Stomach smooth muscle (tissue), 2 donors: Measurements from ENCODE around the gene JARID2.
A peak's percentile ranks its signal among the peaks of the same experiment; 100 is the strongest.

ENCODE experiments used
- H3K27ac ChIP-seq: one replicate; pipeline ENCODE4 v1.7.0; 2013; ENCODE audit warnings: mild to moderate bottlenecking, low read length, inconsistent platforms
- H3K27me3 ChIP-seq, 2 donors: one replicate each; pipeline ENCODE4 v1.7.0; 2013; ENCODE audit warnings: low read length in 2 of 2; ENCODE audit not compliant: insufficient read depth in 2 of 2, control insufficient read depth in 1 of 2
- H3K36me3 ChIP-seq, 2 donors: one replicate each; pipeline ENCODE4 v1.7.0; 2013; ENCODE audit warnings: low read length in 2 of 2; ENCODE audit not compliant: control insufficient read depth in 2 of 2, insufficient read depth in 2 of 2
- H3K4me1 ChIP-seq: one replicate; pipeline ENCODE4 v1.7.0; 2013; ENCODE audit warnings: low read length; ENCODE audit not compliant: control insufficient read depth, insufficient read depth
- H3K4me3 ChIP-seq, 2 donors: one replicate each; pipeline ENCODE4 v1.7.0; 2013; ENCODE audit warnings: low read length in 2 of 2
- H3K9ac ChIP-seq, 2 donors: one replicate each; pipeline ENCODE4 v1.7.0; 2013; ENCODE audit warnings: low read length in 2 of 2, mild to moderate bottlenecking in 1 of 2
- H3K9me3 ChIP-seq, 2 donors: one replicate each; pipeline ENCODE4 v1.7.0; 2013; ENCODE audit warnings: low read length in 2 of 2; ENCODE audit not compliant: control insufficient read depth in 2 of 2
- donor health status: healthy.
- donor health status: Pancreatic carcinoma.

JARID2 gene

GRCh38 chr6:15255909-15256395 lies 10.1 kb downstream of the JARID2 start:
- no peak overlapping the region for H3K9ac ChIP-seq
- H3K4me1 ChIP-seq = peaks cover 28% of the 10 kb centered on the region
- no peaks in the 10 kb centered on the region for H3K9me3 ChIP-seq
- no peak overlapping the region for H3K27ac ChIP-seq
- no peak overlapping the region for H3K4me3 ChIP-seq
- H3K27me3 ChIP-seq = no peaks in the 10 kb centered on the region
- no peaks in the 10 kb centered on the region for H3K36me3 ChIP-seq

- H3K4me1 ChIP-seq = peaks cover 24% of the 10 kb centered on the region
- H3K9me3 ChIP-seq = no peaks in the 10 kb centered on the region
- H3K9ac ChIP-seq = no peak overlapping the region
- no peaks in the 10 kb centered on the region for H3K36me3 ChIP-seq
- no peaks in the 10 kb centered on the region for H3K27me3 ChIP-seq
- H3K27ac ChIP-seq = no peak overlapping the region
- no peak overlapping the region for H3K4me3 ChIP-seq
These were observed 10.8 kb downstream of the JARID2 start for GRCh38 chr6:15256538-15257271.

DNA sequence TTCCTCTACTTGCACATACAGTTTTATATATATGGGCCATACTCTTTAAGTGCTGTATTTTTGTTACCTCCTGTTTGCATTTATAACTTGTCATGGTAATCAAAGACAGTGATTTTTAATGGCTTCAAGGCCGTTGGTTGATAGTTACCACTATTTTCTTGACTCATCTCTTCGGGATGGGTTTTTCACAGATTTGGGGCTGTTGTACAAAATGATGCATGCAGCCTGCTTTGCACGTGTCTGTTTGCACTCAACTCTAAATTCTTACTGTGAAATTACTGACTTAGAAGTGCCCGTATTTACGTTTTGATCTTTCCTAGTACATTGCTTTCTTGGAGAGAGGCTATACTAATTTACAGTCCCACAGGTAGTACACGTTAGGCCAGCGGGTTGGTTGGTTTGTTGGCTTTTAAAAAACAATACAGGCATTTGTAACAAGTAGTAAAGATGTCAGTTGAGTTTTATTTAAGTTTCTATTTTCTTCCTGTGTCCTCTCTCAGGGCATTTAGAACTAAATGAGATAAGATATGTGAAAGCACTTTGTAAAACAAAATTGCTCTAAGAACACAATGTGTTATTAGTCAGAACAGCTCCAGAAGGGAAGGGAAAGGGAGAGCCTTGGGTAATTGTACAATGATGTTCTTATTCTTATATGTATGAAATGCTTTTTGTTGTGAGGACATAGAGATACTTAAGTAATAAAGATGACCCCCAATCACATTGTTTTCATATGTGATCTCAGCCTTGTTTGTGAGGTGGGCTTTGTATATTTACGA lies 11.7 kb downstream of the JARID2 start:
- H3K27ac ChIP-seq = no peak overlapping the region
- peaks cover 24% of the 10 kb centered on the region for H3K4me1 ChIP-seq

GRCh38 chr6:15259766-15260098 lies 13.9 kb downstream of the JARID2 start:
- H3K36me3 ChIP-seq = no peaks in the 10 kb centered on the region
- peaks cover 29% of the 10 kb centered on the region for H3K4me1 ChIP-seq
- no peak overlapping the region for H3K4me3 ChIP-seq
- no peak overlapping the region for H3K27ac ChIP-seq
- H3K9ac ChIP-seq = no peak overlapping the region
- H3K27me3 ChIP-seq = no peaks in the 10 kb centered on the region
- no peaks in the 10 kb centered on the region for H3K9me3 ChIP-seq

More for the DNA sequence above, 11.7 kb downstream of the JARID2 start:
- Histone ChIP-seq H3K27me3 (no peaks in the 10 kb centered on the region), H3K4me3 (no peak overlapping the region), H3K9me3 (no peaks in the 10 kb centered on the region), H3K9ac (no peak overlapping the region), H3K36me3 (no peaks in the 10 kb centered on the region)

DNA sequence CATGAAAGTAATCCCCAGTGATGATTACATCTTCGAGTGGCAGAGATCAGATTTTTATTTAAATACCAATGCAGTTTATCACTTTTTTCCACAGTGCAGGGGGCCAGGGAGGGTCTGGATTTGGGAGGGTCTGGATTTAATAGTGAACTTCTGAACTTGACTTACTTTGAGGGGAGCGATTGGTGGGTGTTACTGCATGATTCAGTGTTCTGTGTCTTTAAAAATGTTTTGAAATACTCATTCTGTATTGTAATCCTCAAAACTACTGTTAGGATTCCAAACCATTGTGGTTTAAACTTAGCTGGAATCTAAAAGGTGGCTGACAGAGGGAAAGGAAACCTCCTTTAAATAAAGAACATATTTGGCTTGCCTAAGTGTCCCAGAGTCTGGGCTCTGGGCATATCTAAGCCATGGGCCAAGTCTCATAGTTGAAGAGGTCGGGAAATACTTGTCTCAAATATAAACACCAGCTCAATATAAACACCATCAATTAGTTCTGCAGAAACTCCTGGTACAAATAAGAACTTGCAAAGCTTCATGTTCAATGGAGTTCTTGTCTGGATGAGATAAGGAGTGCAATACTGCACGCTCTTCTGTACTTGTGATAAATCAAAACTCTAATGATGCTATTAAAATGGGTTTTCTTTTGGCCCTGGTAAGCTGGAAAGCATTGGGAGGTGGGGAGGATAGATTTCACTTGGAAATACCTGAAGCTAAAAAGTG lies 14.4 kb downstream of the JARID2 start:
- no peaks in the 10 kb centered on the region for H3K27me3 ChIP-seq
- H3K4me3 ChIP-seq = no peak overlapping the region
- no peak overlapping the region for H3K27ac ChIP-seq
- H3K9ac ChIP-seq = no peak overlapping the region
- no peaks in the 10 kb centered on the region for H3K9me3 ChIP-seq
- no peaks in the 10 kb centered on the region for H3K36me3 ChIP-seq
- peaks cover 34% of the 10 kb centered on the region for H3K4me1 ChIP-seq

DNA sequence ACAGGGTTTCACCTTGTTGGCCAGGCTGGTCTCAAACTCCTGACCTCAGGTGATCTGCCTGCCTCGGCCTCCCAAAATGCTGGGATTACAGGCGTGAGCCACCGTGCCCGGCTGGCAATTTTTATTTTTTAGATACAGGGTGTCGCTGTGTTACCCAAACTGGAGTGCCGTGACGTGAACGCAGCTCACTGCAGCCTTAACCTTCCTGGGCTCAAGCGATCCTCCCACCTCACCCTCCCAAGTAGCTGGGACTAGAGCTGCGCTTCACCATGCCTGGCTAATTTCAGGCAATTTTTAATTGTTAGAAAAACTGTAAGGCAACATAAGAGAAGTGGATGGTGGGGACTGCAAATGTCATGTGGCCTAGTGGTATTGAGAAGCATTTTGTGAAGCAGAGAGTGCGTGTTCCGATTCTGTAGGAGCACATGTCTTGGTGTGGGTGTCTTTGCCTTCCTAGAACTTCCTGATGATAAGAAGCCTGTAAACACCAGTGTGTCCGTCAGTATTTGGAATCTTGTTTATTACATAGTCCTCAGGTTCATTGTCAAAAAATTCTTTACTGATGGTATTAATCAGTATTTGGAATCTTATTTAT lies 18.0 kb downstream of the JARID2 start:
- H3K9ac ChIP-seq = no peak overlapping the region
- no peak overlapping the region for H3K27ac ChIP-seq
- peaks cover 49% of the 10 kb centered on the region for H3K4me1 ChIP-seq
- no peaks in the 10 kb centered on the region for H3K27me3 ChIP-seq
- H3K36me3 ChIP-seq = no peaks in the 10 kb centered on the region
- no peak overlapping the region for H3K4me3 ChIP-seq
- H3K9me3 ChIP-seq = no peaks in the 10 kb centered on the region

- Histone ChIP-seq H3K36me3 (no peaks in the 10 kb centered on the region), H3K9ac (no peak overlapping the region), H3K9me3 (no peaks in the 10 kb centered on the region), H3K4me1 (peaks cover 49% of the 10 kb centered on the region), H3K27ac (no peak overlapping the region), H3K27me3 (no peaks in the 10 kb centered on the region), H3K4me3 (no peak overlapping the region)
These were observed 18.5 kb downstream of the JARID2 start for GRCh38 chr6:15264412-15264811.

GRCh38 chr6:15264902-15265761 lies 19.3 kb downstream of the JARID2 start:
- H3K4me1 ChIP-seq = peaks cover 49% of the 10 kb centered on the region
- no peak overlapping the region for H3K27ac ChIP-seq

DNA sequence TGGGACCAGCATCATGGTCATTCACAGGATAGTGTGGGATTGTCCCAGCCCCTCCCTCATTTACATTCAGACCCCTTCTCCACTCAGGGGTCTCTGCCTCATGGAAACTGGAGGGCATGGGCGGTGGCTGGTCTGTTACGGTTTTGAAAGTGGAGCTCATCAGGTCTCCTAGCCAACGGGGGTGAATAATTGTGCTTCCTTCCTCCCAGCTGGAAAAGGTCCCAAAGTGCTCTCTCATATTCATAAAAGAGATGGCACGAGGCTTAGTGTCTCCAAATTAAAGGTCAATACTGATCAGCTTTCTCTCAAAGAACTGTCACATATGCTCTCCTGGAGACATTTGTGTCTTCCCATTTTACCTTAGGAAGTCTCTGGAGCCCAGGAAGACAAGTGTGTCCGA lies 19.9 kb downstream of the JARID2 start:
- peak overlapping the region in 1 of 2 donors; percentile 35 for H3K4me3 ChIP-seq
- H3K36me3 ChIP-seq = no peaks in the 10 kb centered on the region
- H3K4me1 ChIP-seq = peaks cover 46% of the 10 kb centered on the region
- H3K9me3 ChIP-seq = no peaks in the 10 kb centered on the region
- no peak overlapping the region for H3K27ac ChIP-seq
- no peak overlapping the region for H3K9ac ChIP-seq
- H3K27me3 ChIP-seq = no peaks in the 10 kb centered on the region

More at GRCh38 chr6:15264902-15265761, 19.3 kb downstream of the JARID2 start:
- Histone ChIP-seq H3K9ac (no peak overlapping the region), H3K4me3 (peak overlapping the region in 1 of 2 donors; percentile 47), H3K27me3 (no peaks in the 10 kb centered on the region), H3K36me3 (no peaks in the 10 kb centered on the region), H3K9me3 (no peaks in the 10 kb centered on the region)
